ENCODE measurements around the gene PLCH1.

The PLCH1 gene

GRCh38 chr3:155329513-155330048 is 415.3 kb downstream of the PLCH1 start:
- no peak for DNase-seq

GRCh38 chr3:155327871-155328270 is 417.0 kb downstream of the PLCH1 start:
- DNase-seq: no peak

GRCh38 chr3:155327430-155327829 is 417.4 kb downstream of the PLCH1 start:
- DNase-seq: no peak

GRCh38 chr3:155326901-155327300 is 418.0 kb downstream of the PLCH1 start:
- DNase-seq: no peak

- no peak for DNase-seq
Observed at GRCh38 chr3:155326244-155326643, 418.6 kb downstream of the PLCH1 start.

All from fibroblast of upper back skin (primary cell).